NCI-H128 (cell line): ENCODE data around the gene VSTM1.
"Not testable (repeated sequence)": the region's sequence is repeated elsewhere in the genome, so short reads cannot be mapped to it uniquely, and the experiment has no call there.

Experiments
- DNase-seq: peaks from one replicate; lab custom pipeline; 2025; ENCODE audit not compliant: unreplicated experiment; lab: John Stamatoyannopoulos, UW

The VSTM1 gene

GRCh38 chr19:54074851-54075250 lies 11.2 kb upstream of the VSTM1 start:
- no peak for DNase-seq

GRCh38 chr19:54073829-54074228 lies 10.1 kb upstream of the VSTM1 start:
- DNase-seq = no peak

- no peak for DNase-seq
Measured at GRCh38 chr19:54069470-54069869, 5.8 kb upstream of the VSTM1 start.

- DNase-seq = no peak
Measured at GRCh38 chr19:54062643-54063042, 1.1 kb downstream of the VSTM1 start.

GRCh38 chr19:54047616-54048015 lies 16.1 kb downstream of the VSTM1 start:
- DNase-seq = no peak

GRCh38 chr19:54045771-54046170 lies 17.9 kb downstream of the VSTM1 start:
- DNase-seq = no peak

GRCh38 chr19:54042989-54043388 lies 20.7 kb downstream of the VSTM1 start:
- DNase-seq = no peak

GRCh38 chr19:54041969-54042606 lies 21.6 kb downstream of the VSTM1 start:
- no peak for DNase-seq

GRCh38 chr19:54040003-54040402 lies 23.7 kb downstream of the VSTM1 start:
- no peak for DNase-seq

- DNase-seq = not testable (repeated sequence)
Measured at GRCh38 chr19:54036542-54036941, 27.2 kb downstream of the VSTM1 start.

GRCh38 chr19:54035215-54036178 lies 28.2 kb downstream of the VSTM1 start:
- DNase-seq = no peak

- DNase-seq = no peak
Measured at GRCh38 chr19:54030895-54031586, 32.7 kb downstream of the VSTM1 start.

GRCh38 chr19:54029930-54030490 lies 33.7 kb downstream of the VSTM1 start:
- DNase-seq = no peak

- no peak for DNase-seq
Measured at GRCh38 chr19:54029301-54029700, 34.4 kb downstream of the VSTM1 start.

GRCh38 chr19:54026656-54027055 lies 37.0 kb downstream of the VSTM1 start:
- DNase-seq = no peak

- no peak for DNase-seq
Measured at GRCh38 chr19:54024660-54025059, 39.0 kb downstream of the VSTM1 start.

GRCh38 chr19:54023191-54023590 lies 40.5 kb downstream of the VSTM1 start:
- no peak for DNase-seq

GRCh38 chr19:54021932-54022331 lies 41.8 kb downstream of the VSTM1 start:
- DNase-seq = no peak

GRCh38 chr19:54021363-54021762 lies 42.3 kb downstream of the VSTM1 start:
- DNase-seq = no peak

- DNase-seq = no peak
Measured at GRCh38 chr19:54017261-54017660, 46.4 kb downstream of the VSTM1 start.

- DNase-seq = no peak
Measured at GRCh38 chr19:54014920-54015560, 48.7 kb downstream of the VSTM1 start.
